Activated CD4-positive, alpha-beta memory T cell treated with anti-CD3 and anti-CD28 coated beads for 36 hours (primary cell): ENCODE measurements around the gene GRID1. TPM values are rescaled to one million over a fixed set of nuclear protein-coding genes. Genes with fewer than 3 reads are reported as not detected.
"Not testable (repeated sequence)": the region's sequence is repeated elsewhere in the genome, so short reads cannot be mapped to it uniquely, and the experiment has no call there.

Experiments used
- CTCF ChIA-PET: fragments of 350-600 bp; sonication (Branson Sonifier 250); formaldehyde crosslinking; loops from one replicate; lab custom pipeline; 2021; ENCODE audit warnings: antibody characterized with exemption, inconsistent platforms; lab: Charles Lee
- POLR2A ChIA-PET: fragments of 350-600 bp; sonication (Branson Sonifier 250); formaldehyde crosslinking; loops from one replicate; lab custom pipeline; 2021; ENCODE audit warnings: antibody characterized with exemption; lab: Charles Lee
- DNase-seq: peaks from one replicate; pipeline ENCODE4 v3.0.0-alpha.2; 2020
- H3K27ac Mint-ChIP-seq: one replicate; pipeline ENCODE4 v1.8.0; 2021; ENCODE audit warnings: mixed read lengths
- H3K27me3 Mint-ChIP-seq: one replicate; pipeline ENCODE4 v1.8.0; 2021; ENCODE audit warnings: mixed read lengths
- H3K36me3 Mint-ChIP-seq: one replicate; pipeline ENCODE4 v1.8.0; 2021; ENCODE audit warnings: mixed read lengths
- H3K4me1 Mint-ChIP-seq: one replicate; pipeline ENCODE4 v1.8.0; 2021; ENCODE audit warnings: low read depth, mixed read lengths
- H3K4me3 Mint-ChIP-seq: one replicate; pipeline ENCODE4 v1.8.0; 2021; ENCODE audit warnings: mild to moderate bottlenecking, mixed read lengths
- H3K9me3 Mint-ChIP-seq: one replicate; pipeline ENCODE4 v1.8.0; 2021; ENCODE audit warnings: mixed read lengths
- intact Hi-C: fragments of 100-400 bp; cut with micrococcal nuclease; formaldehyde crosslinking; loops from one replicate; pipeline ENCODE4 v1.15.1; 2023
- total RNA-seq, 2 experiments: library from RNA; stranded (reverse); gene quantifications; one replicate each; pipeline ENCODE4 v1.2.3, GENCODE V29; 2021

Gene GRID1
- total RNA-seq, 2 experiments from 2014 or later = not detected

DNA sequence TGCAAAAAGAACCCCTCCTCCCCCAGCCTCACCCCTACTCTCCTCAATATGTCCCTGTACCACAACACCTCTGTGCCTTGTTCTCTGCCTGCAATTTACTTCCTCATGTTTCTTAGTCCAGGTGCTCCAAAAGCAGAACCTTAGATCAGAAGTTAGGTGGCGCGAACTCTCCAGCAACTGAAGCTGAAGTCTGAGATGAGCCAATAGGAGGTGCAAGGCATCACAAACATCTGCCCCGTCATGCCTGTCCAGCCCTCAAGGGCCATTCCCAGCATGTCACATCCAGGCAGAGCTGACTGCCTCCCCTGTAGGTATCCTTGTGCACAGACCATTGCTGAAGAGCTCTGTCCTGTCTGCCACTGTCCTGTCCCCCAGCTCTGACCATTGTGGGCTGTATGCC, 508.8 kb downstream of the GRID1 start:
- peaks cover 9% of the 10 kb centered on the region for H3K27me3 Mint-ChIP-seq
- H3K27ac Mint-ChIP-seq = no peak overlapping the region
- no peak overlapping the region for H3K4me3 Mint-ChIP-seq
- H3K4me1 Mint-ChIP-seq = no peaks in the 10 kb centered on the region
- POLR2A ChIA-PET = no interaction called here
- DNase-seq = no peak
- CTCF ChIA-PET = no interaction called here
- intact Hi-C loops = no loop called here
- H3K9me3 Mint-ChIP-seq = no peaks in the 10 kb centered on the region
- H3K36me3 Mint-ChIP-seq = no peaks in the 10 kb centered on the region

DNA sequence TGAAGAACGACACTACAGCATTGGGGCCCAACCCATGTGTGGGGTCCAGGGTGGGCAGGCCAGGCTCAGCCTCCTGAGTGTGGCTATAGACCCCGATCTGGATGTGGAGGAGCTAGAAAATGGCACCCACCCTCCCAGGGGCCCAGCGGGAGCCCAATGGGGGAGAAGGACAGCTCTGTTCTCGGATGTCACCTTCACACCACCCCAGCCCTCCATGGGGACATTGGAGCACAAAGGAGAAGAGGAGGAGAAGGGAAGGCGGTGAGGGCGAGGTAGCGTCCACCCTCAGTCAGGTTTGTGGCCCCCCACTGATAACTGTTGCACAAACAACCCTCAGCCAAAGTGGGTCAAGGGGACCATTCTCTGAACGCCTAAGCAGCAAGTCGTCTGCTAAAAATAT, 509.3 kb downstream of the GRID1 start:
- intact Hi-C loops = no loop called here
- CTCF ChIA-PET = no interaction called here

DNA sequence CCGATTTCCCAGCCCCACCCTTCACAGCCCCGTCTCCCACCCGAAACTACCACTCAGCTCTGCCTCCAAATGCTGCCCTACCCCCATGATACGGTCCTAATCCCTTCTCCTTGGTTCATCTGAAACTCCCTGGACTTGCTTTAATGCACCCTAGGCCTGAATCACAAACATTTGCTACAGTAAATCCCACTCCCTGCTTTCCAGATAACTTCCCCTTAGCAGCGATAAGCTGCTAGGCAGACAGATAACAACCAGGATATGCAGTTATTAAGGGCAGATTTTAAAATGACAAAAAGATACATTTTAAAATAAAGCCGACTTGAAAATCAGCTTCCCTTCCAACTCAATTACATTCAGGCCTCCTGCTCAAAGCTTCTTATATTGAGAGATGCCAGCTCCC, 514.7 kb downstream of the GRID1 start:
- H3K27ac Mint-ChIP-seq = no peak overlapping the region
- H3K36me3 Mint-ChIP-seq = no peaks in the 10 kb centered on the region
- intact Hi-C loops = no loop called here
- peaks cover 3% of the 10 kb centered on the region for H3K9me3 Mint-ChIP-seq
- POLR2A ChIA-PET = no interaction called here
- DNase-seq = no peak
- H3K27me3 Mint-ChIP-seq = no peaks in the 10 kb centered on the region
- H3K4me3 Mint-ChIP-seq = no peak overlapping the region
- no peaks in the 10 kb centered on the region for H3K4me1 Mint-ChIP-seq
- CTCF ChIA-PET = no interaction called here

More for the DNA sequence above, 509.3 kb downstream of the GRID1 start:
- Mint-ChIP-seq H3K9me3 (no peaks in the 10 kb centered on the region), H3K36me3 (no peaks in the 10 kb centered on the region), H3K27ac (no peak overlapping the region), H3K4me3 (no peak overlapping the region), H3K4me1 (no peaks in the 10 kb centered on the region), H3K27me3 (peaks cover 5% of the 10 kb centered on the region)
- POLR2A ChIA-PET = no interaction called here
- no peak for DNase-seq

DNA sequence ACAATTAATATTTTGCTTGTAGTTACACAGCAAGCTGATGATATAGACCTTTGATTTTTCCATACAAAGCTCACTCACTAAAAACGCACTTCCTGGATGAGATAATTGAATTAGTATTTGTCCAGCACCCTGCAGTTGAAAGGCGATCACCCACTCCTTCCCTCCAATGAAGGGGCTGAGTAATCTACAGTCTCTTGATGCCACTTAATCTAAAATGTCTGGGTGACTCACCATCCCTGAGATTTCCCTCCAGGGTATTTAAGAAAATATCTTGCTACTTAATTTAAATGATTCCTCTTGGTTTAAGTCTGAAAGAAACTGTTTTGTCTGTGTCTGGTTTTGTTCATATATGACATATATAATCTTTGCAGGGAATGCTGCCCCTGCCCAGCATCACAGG, 515.3 kb downstream of the GRID1 start:
- CTCF ChIA-PET = no interaction called here
- intact Hi-C loops = no loop called here
- no peak overlapping the region for H3K27ac Mint-ChIP-seq

DNA sequence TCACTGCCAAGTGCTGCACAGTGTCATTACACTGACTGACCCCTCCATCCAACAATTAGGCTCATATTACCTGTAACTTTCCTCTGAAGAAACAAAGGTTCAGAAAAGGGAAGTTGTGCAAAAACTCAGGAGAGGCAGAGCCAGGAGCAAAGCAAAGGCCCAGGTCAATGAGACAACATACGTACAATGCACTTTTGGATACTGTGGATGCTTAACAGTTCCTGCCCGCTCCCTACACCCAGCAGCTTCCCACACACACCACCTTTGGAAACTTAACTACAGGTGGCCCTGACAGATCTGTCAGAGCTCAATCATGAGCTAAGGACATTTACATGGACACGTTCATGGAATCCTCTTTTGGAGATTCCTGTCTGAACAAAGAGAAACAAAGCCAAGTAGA, 515.9 kb downstream of the GRID1 start:
- no peak overlapping the region for H3K4me3 Mint-ChIP-seq
- DNase-seq = no peak
- intact Hi-C loops = no loop called here
- ChIA-PET POLR2A (no interaction called here), CTCF (no interaction called here)
- no peaks in the 10 kb centered on the region for H3K36me3 Mint-ChIP-seq
- no peak overlapping the region for H3K27ac Mint-ChIP-seq
- peaks cover 3% of the 10 kb centered on the region for H3K9me3 Mint-ChIP-seq
- no peaks in the 10 kb centered on the region for H3K27me3 Mint-ChIP-seq
- H3K4me1 Mint-ChIP-seq = no peaks in the 10 kb centered on the region

More for the DNA sequence above, 515.3 kb downstream of the GRID1 start:
- H3K4me1 Mint-ChIP-seq = no peaks in the 10 kb centered on the region
- H3K4me3 Mint-ChIP-seq = no peak overlapping the region
- H3K9me3 Mint-ChIP-seq = peaks cover 3% of the 10 kb centered on the region
- no peaks in the 10 kb centered on the region for H3K36me3 Mint-ChIP-seq
- POLR2A ChIA-PET = no interaction called here
- H3K27me3 Mint-ChIP-seq = no peaks in the 10 kb centered on the region
- DNase-seq = no peak

DNA sequence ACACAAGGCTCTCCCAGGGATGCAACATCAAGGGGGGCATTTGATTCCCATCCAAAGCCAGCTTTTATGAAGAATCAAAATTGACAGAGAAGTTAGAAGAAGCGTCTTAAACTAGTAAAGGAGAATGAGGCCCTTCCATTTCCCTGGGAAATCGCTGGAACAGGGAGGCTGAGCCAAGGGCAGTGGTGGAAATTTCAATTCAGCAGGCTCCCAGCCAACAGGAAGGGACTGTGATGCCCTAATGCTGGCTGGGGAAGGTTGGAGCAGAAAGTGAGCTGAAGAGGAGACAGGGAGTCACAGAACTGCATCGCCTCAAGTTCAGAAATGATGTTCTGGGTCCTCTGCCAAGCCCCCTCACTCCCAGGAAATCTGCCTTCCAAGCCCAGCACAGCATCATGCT, 517.3 kb downstream of the GRID1 start:
- Mint-ChIP-seq H3K4me1 (no peaks in the 10 kb centered on the region), H3K4me3 (no peak overlapping the region), H3K9me3 (peaks cover 3% of the 10 kb centered on the region), H3K27ac (no peak overlapping the region), H3K27me3 (no peaks in the 10 kb centered on the region), H3K36me3 (no peaks in the 10 kb centered on the region)
- DNase-seq = no peak
- intact Hi-C loops = no loop called here
- ChIA-PET POLR2A (no interaction called here), CTCF (no interaction called here)

DNA sequence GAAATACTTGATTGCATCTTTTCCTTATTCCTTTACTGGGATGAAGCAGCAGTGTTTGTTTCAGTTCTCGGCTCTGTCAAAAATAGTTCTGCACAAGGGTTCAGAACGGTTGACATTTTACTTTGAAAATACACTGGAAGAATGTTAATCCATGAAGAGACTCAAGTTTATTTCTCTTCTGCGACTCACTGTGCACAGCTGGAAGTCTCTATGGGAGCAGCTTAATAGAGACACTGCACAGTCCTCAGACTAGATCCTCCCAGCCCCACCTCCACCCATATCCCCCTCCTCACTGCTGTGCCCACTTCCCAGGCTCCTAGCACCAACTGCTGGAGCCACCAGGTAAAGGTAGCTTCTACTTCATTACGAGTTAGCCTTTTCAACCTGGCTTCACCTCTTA, 517.8 kb downstream of the GRID1 start:
- Mint-ChIP-seq H3K27me3 (no peaks in the 10 kb centered on the region), H3K9me3 (peaks cover 3% of the 10 kb centered on the region), H3K27ac (no peak overlapping the region), H3K4me1 (no peaks in the 10 kb centered on the region), H3K4me3 (no peak overlapping the region), H3K36me3 (no peaks in the 10 kb centered on the region)
- ChIA-PET POLR2A (no interaction called here), CTCF (no interaction called here)
- intact Hi-C loops = no loop called here
- no peak for DNase-seq

DNA sequence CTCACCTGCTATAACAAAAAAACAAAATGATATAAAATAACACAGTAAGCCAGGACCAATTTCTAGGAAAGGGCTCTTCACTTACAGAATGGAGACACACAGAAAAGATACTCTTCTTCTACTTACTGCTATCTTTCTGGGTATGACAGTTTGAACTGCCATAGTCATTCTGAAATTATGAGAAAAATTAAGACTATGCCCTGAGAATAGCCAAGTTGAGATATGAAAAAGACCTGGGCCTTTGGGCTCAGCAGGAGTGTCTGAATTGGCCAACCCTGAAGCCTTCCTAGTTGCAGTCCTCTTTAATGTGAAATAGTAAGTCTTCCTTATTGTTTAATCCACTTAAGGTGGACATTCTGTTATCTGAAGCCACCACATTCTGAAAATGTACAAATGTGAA, 519.5 kb downstream of the GRID1 start:
- Mint-ChIP-seq H3K4me3 (no peak overlapping the region), H3K27me3 (no peaks in the 10 kb centered on the region), H3K9me3 (peaks cover 3% of the 10 kb centered on the region), H3K36me3 (no peaks in the 10 kb centered on the region), H3K4me1 (no peaks in the 10 kb centered on the region), H3K27ac (no peak overlapping the region)
- intact Hi-C loops = no loop called here
- ChIA-PET CTCF (no interaction called here), POLR2A (no interaction called here)
- no peak for DNase-seq

DNA sequence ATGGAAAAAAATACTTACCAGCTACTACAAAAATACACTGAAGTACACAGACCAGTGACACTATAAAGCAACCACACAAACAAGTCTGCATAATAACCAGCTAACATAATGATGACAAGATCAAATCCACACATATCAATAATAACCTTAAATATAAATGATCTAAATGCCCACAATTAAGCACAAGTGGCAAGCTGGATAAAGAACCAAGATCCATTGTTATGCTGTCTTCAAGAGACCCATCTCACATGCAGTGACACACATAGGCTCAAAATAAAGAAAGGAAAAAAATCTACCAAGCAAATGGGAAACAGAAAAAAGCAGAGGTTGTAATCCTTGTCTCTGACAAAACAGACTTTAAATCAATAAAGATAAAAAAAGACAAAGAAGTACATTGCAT, 527.9 kb downstream of the GRID1 start:
- peaks cover 42% of the 10 kb centered on the region for H3K9me3 Mint-ChIP-seq
- H3K27ac Mint-ChIP-seq, H3K4me1 Mint-ChIP-seq, DNase-seq, H3K36me3 Mint-ChIP-seq, CTCF ChIA-PET, H3K27me3 Mint-ChIP-seq, POLR2A ChIA-PET, H3K4me3 Mint-ChIP-seq, intact Hi-C loops: not testable (repeated sequence)

DNA sequence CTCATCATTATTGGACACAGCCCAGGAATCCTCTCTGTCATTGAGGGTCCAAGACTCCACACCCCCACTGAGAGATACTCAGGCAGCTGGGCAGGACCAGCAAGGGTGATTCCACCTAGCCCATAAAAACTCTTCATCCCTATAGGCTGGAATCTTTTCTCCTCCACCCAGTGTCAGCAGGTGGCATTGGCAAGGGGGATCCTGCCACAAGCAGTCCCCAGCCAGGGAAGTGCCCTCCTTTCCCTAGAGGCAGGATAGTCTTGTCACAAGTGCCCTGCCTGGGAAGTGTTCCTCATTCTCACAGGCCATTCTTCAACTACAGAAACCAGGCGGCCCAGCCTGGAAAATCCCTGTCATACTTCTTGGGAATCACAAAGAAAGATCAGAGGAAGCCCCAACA, 533.6 kb downstream of the GRID1 start:
- Mint-ChIP-seq H3K4me3 (no peak overlapping the region), H3K27me3 (peaks cover 3% of the 10 kb centered on the region), H3K27ac (no peak overlapping the region), H3K36me3 (no peaks in the 10 kb centered on the region), H3K9me3 (peaks cover 23% of the 10 kb centered on the region), H3K4me1 (no peaks in the 10 kb centered on the region)
- ChIA-PET CTCF (no interaction called here), POLR2A (interaction anchor here (0.5 kb wide), 1 partner anchor 1470 kb away, joined by 3 read pairs; no protein-coding TSS in a partner anchor)
- no peak for DNase-seq
- intact Hi-C loops = no loop called here

DNA sequence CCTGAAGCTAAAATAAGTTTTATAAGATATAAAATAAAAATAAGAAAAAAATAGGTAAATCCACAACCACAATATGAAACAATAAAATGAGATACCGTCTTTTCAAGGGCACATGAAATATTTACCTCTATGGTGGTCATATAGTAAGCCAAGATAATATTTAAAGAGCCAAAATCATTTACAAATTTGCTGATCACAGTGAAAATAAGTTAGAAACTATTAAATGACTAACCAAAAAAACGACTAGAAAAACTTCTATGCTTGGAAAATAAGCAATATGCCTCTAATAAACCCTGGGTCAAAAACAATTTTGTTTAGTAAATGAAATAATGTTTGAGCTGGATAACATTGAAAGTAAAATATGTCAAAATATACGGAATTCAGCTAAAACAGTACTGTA, 535.2 kb downstream of the GRID1 start:
- H3K27me3 Mint-ChIP-seq = peaks cover 3% of the 10 kb centered on the region
- H3K4me1 Mint-ChIP-seq = no peaks in the 10 kb centered on the region
- no peak for DNase-seq
- intact Hi-C loops = no loop called here
- H3K9me3 Mint-ChIP-seq = peaks cover 13% of the 10 kb centered on the region
- ChIA-PET CTCF (no interaction called here), POLR2A (no interaction called here)
- no peaks in the 10 kb centered on the region for H3K36me3 Mint-ChIP-seq
- H3K27ac Mint-ChIP-seq = no peak overlapping the region
- no peak overlapping the region for H3K4me3 Mint-ChIP-seq

DNA sequence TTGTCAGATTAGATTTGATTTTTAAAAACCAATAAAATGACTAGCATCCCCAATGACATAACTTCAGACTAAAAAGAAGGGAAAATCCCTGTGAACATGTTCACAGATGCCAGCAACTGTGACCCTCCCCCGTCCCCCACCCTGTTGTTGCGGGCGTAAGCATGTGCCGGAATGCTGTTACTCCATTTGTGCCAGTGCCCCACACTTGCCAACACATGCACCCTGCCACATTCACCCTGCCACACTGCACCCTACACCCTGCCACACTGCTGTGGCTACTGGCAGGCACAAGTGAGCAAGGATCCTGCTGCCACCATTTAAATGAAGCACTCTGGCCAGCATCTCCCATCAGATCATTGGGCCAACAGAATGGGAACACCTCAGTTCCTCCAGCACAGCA, 540.2 kb downstream of the GRID1 start:
- no peaks in the 10 kb centered on the region for H3K9me3 Mint-ChIP-seq
- H3K4me1 Mint-ChIP-seq = no peaks in the 10 kb centered on the region
- peaks cover 2% of the 10 kb centered on the region for H3K27me3 Mint-ChIP-seq
- no peak overlapping the region for H3K4me3 Mint-ChIP-seq
- ChIA-PET POLR2A (no interaction called here), CTCF (interaction anchor here (0.6 kb wide), 1 partner anchor 685 kb away, joined by 3 read pairs; no protein-coding TSS in a partner anchor)
- H3K36me3 Mint-ChIP-seq = no peaks in the 10 kb centered on the region
- intact Hi-C loops = no loop called here
- no peak for DNase-seq
- no peak overlapping the region for H3K27ac Mint-ChIP-seq

DNA sequence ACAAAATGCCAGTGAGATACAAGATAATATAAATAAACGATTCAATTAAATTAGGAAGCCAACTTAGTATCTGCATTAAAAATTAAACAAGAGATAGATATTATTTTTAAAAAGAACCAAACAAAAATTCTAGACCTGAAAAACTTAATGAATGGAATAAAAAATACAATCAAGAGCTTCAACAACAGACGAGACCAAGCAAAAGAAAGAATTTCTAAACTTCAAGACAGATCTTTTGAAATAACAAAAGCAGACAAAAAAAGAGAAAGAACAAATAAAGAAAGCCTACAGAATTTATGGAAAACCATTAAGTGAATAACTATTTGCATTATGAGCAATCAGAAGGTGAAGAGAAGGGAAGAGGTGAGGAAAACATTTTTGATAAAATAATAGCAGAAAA, 555.2 kb downstream of the GRID1 start:
- POLR2A ChIA-PET = no interaction called here

More for the DNA sequence above, 555.2 kb downstream of the GRID1 start:
- no peak overlapping the region for H3K27ac Mint-ChIP-seq
- intact Hi-C loops = no loop called here
- peaks cover 18% of the 10 kb centered on the region for H3K9me3 Mint-ChIP-seq
- no peaks in the 10 kb centered on the region for H3K4me1 Mint-ChIP-seq
- no peak for DNase-seq
- H3K27me3 Mint-ChIP-seq = no peaks in the 10 kb centered on the region
- H3K4me3 Mint-ChIP-seq = no peak overlapping the region
- H3K36me3 Mint-ChIP-seq = peaks cover 6% of the 10 kb centered on the region
- CTCF ChIA-PET = no interaction called here
